ENCODE measurements around the gene C12orf75. TPM values are rescaled to one million over a fixed set of nuclear protein-coding genes. Genes with fewer than 3 reads are reported as not detected.

Gene C12orf75
- total RNA-seq, 2 experiments from 2014 or later: 16.7 to 17.0 TPM

DNA sequence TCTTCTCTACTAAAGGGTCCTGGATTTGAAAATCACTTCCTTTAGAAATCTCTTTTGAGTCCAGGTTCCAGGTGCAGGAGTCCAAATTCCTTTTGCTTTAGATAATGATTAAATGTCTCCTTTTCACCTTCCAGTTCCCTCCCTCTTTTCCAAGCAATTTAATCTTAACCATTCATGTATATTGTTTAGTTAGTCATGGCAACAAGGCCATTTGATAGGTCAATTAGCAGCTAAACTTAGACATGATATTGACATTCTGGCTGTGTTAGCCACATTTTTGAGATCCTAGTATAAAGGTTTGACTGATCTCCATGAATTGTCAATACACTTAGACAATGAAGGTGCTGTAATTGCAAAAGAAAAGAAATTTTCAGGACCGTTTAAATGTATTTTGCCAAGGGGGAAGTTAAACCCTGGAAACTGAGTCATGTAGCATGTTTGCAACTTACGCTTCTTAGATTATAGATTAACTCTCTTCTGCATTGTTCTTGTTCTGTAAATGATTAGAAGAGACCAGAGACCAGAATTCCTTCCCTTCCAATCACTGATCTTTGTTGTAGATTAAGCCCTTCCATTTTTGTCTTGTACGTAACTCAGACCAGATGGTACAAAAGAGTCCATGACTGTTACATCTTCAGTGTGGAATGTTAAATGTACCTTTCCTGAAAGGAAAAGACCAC is 12.4 kb upstream of the C12orf75 start:
- H3K4me3 ChIP-seq (ENCODE audit: low read length): no peak overlapping the region
- DNase-seq (no peak), ATAC-seq (ENCODE audit: poor library complexity) (no peak)
- no peaks in the 10 kb centered on the region for H3K27me3 ChIP-seq (ENCODE audit: control insufficient read depth in 1 of 2, insufficient read depth in 2 of 2, low read length in 2 of 2)
- intact Hi-C loops (cut with DNase I, micrococcal nuclease): loop anchor here in 1 of 2 experiments (2.0 kb wide), 1 partner anchor 21 kb away; no protein-coding TSS in a partner anchor
- H3K4me1 Mint-ChIP-seq (ENCODE audit: low read depth): peaks cover 19% of the 10 kb centered on the region
- TF ChIP-seq, protein P1, sequence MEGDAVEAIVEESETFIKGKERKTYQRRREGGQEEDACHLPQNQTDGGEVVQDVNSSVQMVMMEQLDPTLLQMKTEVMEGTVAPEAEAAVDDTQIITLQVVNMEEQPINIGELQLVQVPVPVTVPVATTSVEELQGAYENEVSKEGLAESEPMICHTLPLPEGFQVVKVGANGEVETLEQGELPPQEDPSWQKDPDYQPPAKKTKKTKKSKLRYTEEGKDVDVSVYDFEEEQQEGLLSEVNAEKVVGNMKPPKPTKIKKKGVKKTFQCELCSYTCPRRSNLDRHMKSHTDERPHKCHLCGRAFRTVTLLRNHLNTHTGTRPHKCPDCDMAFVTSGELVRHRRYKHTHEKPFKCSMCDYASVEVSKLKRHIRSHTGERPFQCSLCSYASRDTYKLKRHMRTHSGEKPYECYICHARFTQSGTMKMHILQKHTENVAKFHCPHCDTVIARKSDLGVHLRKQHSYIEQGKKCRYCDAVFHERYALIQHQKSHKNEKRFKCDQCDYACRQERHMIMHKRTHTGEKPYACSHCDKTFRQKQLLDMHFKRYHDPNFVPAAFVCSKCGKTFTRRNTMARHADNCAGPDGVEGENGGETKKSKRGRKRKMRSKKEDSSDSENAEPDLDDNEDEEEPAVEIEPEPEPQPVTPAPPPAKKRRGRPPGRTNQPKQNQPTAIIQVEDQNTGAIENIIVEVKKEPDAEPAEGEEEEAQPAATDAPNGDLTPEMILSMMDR (IDR thresholded peaks at IDR 0.05): no peak
- CTCF ChIA-PET: no interaction called here
- no peaks in the 10 kb centered on the region for H3K36me3 ChIP-seq (ENCODE audit: insufficient read depth, low read length)
- H3K4me3 Mint-ChIP-seq: no peak overlapping the region
- H3K9me3 ChIP-seq (ENCODE audit: control insufficient read depth in 1 of 2, insufficient read depth in 1 of 2, low read length in 2 of 2): no peaks in the 10 kb centered on the region
- peaks cover 11% of the 10 kb centered on the region for H3K4me1 ChIP-seq (ENCODE audit: insufficient read depth, low read length)
- H3K27me3 Mint-ChIP-seq: no peaks in the 10 kb centered on the region
- H3K27ac Mint-ChIP-seq: no peak overlapping the region
- no peak overlapping the region for H3K27ac ChIP-seq (ENCODE audit: low read depth in 1 of 2, low read length in 2 of 2)
- H3K9me3 Mint-ChIP-seq: peaks cover 5% of the 10 kb centered on the region
- H3K36me3 Mint-ChIP-seq (ENCODE audit: low read depth): no peaks in the 10 kb centered on the region
- POLR2A ChIA-PET: no interaction called here

- Histone ChIP-seq H3K9me3 (ENCODE audit: control insufficient read depth in 1 of 2, insufficient read depth in 1 of 2, low read length in 2 of 2) (no peaks in the 10 kb centered on the region), H3K36me3 (ENCODE audit: insufficient read depth, low read length) (no peaks in the 10 kb centered on the region), H3K4me1 (ENCODE audit: insufficient read depth, low read length) (peaks cover 11% of the 10 kb centered on the region), H3K27ac (ENCODE audit: low read depth in 1 of 2, low read length in 2 of 2) (no peak overlapping the region), H3K4me3 (ENCODE audit: low read length) (no peak overlapping the region), H3K27me3 (ENCODE audit: control insufficient read depth in 1 of 2, insufficient read depth in 2 of 2, low read length in 2 of 2) (no peaks in the 10 kb centered on the region)
- ChIA-PET POLR2A (no interaction called here), CTCF (interaction anchor here (1.5 kb wide), 1 partner anchor 64 kb away, joined by 4 read pairs; no protein-coding TSS in a partner anchor)
- no peaks in the 10 kb centered on the region for H3K36me3 Mint-ChIP-seq (ENCODE audit: low read depth)
- intact Hi-C loops (cut with DNase I, micrococcal nuclease): loop anchor here in 1 of 2 experiments (2.0 kb wide), 1 partner anchor 20 kb away; no protein-coding TSS in a partner anchor
- ATAC-seq (ENCODE audit: poor library complexity) (no peak), DNase-seq (no peak)
- no peaks in the 10 kb centered on the region for H3K9me3 Mint-ChIP-seq
- TF ChIP-seq, protein P1 (IDR thresholded peaks at IDR 0.05): no peak
- no peak overlapping the region for H3K4me3 Mint-ChIP-seq
- H3K27me3 Mint-ChIP-seq: no peaks in the 10 kb centered on the region
- no peak overlapping the region for H3K27ac Mint-ChIP-seq
- H3K4me1 Mint-ChIP-seq (ENCODE audit: low read depth): peaks cover 19% of the 10 kb centered on the region
Measured at GRCh38 chr12:105318651-105319483, 11.6 kb upstream of the C12orf75 start.

GRCh38 chr12:105319691-105320209 is 10.7 kb upstream of the C12orf75 start:
- Mint-ChIP-seq H3K27ac (no peak overlapping the region), H3K36me3 (ENCODE audit: low read depth) (no peaks in the 10 kb centered on the region), H3K9me3 (no peaks in the 10 kb centered on the region), H3K4me1 (ENCODE audit: low read depth) (peaks cover 18% of the 10 kb centered on the region), H3K4me3 (no peak overlapping the region), H3K27me3 (no peaks in the 10 kb centered on the region)
- Histone ChIP-seq H3K27me3 (ENCODE audit: control insufficient read depth in 1 of 2, insufficient read depth in 2 of 2, low read length in 2 of 2) (no peaks in the 10 kb centered on the region), H3K27ac (ENCODE audit: low read depth in 1 of 2, low read length in 2 of 2) (no peak overlapping the region), H3K9me3 (ENCODE audit: control insufficient read depth in 1 of 2, insufficient read depth in 1 of 2, low read length in 2 of 2) (no peaks in the 10 kb centered on the region), H3K36me3 (ENCODE audit: insufficient read depth, low read length) (no peaks in the 10 kb centered on the region), H3K4me3 (ENCODE audit: low read length) (no peak overlapping the region), H3K4me1 (ENCODE audit: insufficient read depth, low read length) (peaks cover 10% of the 10 kb centered on the region)
- intact Hi-C loops (cut with DNase I, micrococcal nuclease): loop anchor here (1.0 to 2.0 kb wide), 3 partner anchors 19 to 64 kb away; no protein-coding TSS in a partner anchor
- TF ChIP-seq, protein P1 (IDR thresholded peaks at IDR 0.05): no peak
- CTCF ChIA-PET: interaction anchor here (1.5 kb wide), 1 partner anchor 64 kb away, joined by 4 read pairs; no protein-coding TSS in a partner anchor
- ATAC-seq (ENCODE audit: poor library complexity) (peak; percentile 43), DNase-seq (peak in 4 of 14 experiments; percentile 25 to 57 (median 43))
- POLR2A ChIA-PET: no interaction called here

Measured in CD4-positive, alpha-beta T cell (primary cell).